HepG2 (cell line): ENCODE measurements around the gene KRTAP12-2. TPM values are rescaled to one million over a fixed set of nuclear protein-coding genes. Genes with fewer than 3 reads are reported as not detected.

ENCODE experiments used
- CBX1 ChIP-seq: IDR thresholded peaks from one replicate; pipeline ENCODE4 v1.6.1; 2016; ENCODE audit warnings: antibody characterized with exemption, low read depth
- KLF12 ChIP-seq: sonication (generic); formaldehyde crosslinking; IDR thresholded peaks from 2 replicates; pipeline ENCODE4 v1.4.0; 2020; ENCODE audit warnings: missing genetic modification reagents, borderline replicate concordance
- MAX ChIP-seq: IDR thresholded peaks from 2 replicates; pipeline ENCODE4 v1.6.1; 2012; ENCODE audit warnings: inconsistent platforms
- MXD4 ChIP-seq: IDR thresholded peaks from 2 replicates; pipeline ENCODE4 v1.6.1; 2016; ENCODE audit warnings: mild to moderate bottlenecking, missing biosample characterization, missing genetic modification reagents
- NONO ChIP-seq, 2 experiments: fragments of 450-650 bp in 1 of 2; sonication (generic) in 1 of 2; formaldehyde crosslinking in 1 of 2; IDR thresholded peaks in 1 of 2; conservative IDR thresholded peaks in 1 of 2; 2 replicates each; pipeline versions ENCODE4 v1.6.1 to v1.8.0; 2017 to 2022; ENCODE audit warnings: mild to moderate bottlenecking in 1 of 2, missing genetic modification reagents in 1 of 2, moderate library complexity in 1 of 2
- RERE ChIP-seq: IDR thresholded peaks from 2 replicates; pipeline ENCODE4 v1.6.1; 2016; ENCODE audit warnings: low read depth, missing genetic modification reagents, missing compliant biosample characterization
- TARDBP ChIP-seq: sonication (generic); formaldehyde crosslinking; IDR thresholded peaks from 2 replicates; pipeline ENCODE4 v1.8.0; 2022; ENCODE audit warnings: mild to moderate bottlenecking, missing genetic modification reagents
- TP53 ChIP-seq: sonication (generic); formaldehyde crosslinking; conservative IDR thresholded peaks from 2 replicates; pipeline ENCODE4 v1.4.0; 2020; ENCODE audit warnings: missing genetic modification reagents
- ZFP90 ChIP-seq: sonication (generic); formaldehyde crosslinking; IDR thresholded peaks from 2 replicates; pipeline ENCODE4 v1.8.0; 2022; ENCODE audit warnings: missing genetic modification reagents, mild to moderate bottlenecking, inconsistent platforms, borderline replicate concordance
- ZNF253 ChIP-seq: sonication (generic); formaldehyde crosslinking; IDR thresholded peaks from 2 replicates; pipeline ENCODE4 v1.8.0; 2022; ENCODE audit warnings: mild to moderate bottlenecking, missing genetic modification reagents, borderline replicate concordance
- ZNF337 ChIP-seq: sonication (generic); formaldehyde crosslinking; IDR thresholded peaks from 2 replicates; pipeline ENCODE4 v1.5.1; 2020; ENCODE audit warnings: missing genetic modification reagents, low read depth, mild to moderate bottlenecking, borderline replicate concordance
- ZNF501 ChIP-seq: sonication (generic); formaldehyde crosslinking; IDR thresholded peaks from 2 replicates; pipeline ENCODE4 v1.5.1; 2020; ENCODE audit warnings: mild to moderate bottlenecking, moderate library complexity, missing genetic modification reagents
- ZNF543 ChIP-seq: sonication (generic); formaldehyde crosslinking; IDR thresholded peaks from 2 replicates; pipeline ENCODE4 v1.4.0; 2020; ENCODE audit warnings: mild to moderate bottlenecking, missing genetic modification reagents
- ZNF547 ChIP-seq: sonication (generic); formaldehyde crosslinking; IDR thresholded peaks from 2 replicates; pipeline ENCODE4 v1.5.1; 2020; ENCODE audit warnings: mild to moderate bottlenecking, missing genetic modification reagents
- ZNF562 ChIP-seq: sonication (generic); formaldehyde crosslinking; IDR thresholded peaks from 2 replicates; pipeline ENCODE4 v1.8.0; 2022; ENCODE audit warnings: missing genetic modification reagents, borderline replicate concordance
- ZNF589 ChIP-seq: sonication (generic); formaldehyde crosslinking; conservative IDR thresholded peaks from 2 replicates; pipeline ENCODE4 v1.8.0; 2022; ENCODE audit warnings: mild to moderate bottlenecking, moderate library complexity, missing genetic modification reagents
- ZNF704 ChIP-seq: sonication (generic); formaldehyde crosslinking; IDR thresholded peaks from 2 replicates; pipeline ENCODE4 v1.8.1; 2023; ENCODE audit warnings: mild to moderate bottlenecking, inconsistent platforms, moderate library complexity, missing genetic modification reagents, borderline replicate concordance
- ZNF724P ChIP-seq: sonication (generic); formaldehyde crosslinking; IDR thresholded peaks from 2 replicates; pipeline ENCODE4 v1.8.0; 2022; ENCODE audit warnings: missing genetic modification reagents, borderline replicate concordance
- ZXDC ChIP-seq: sonication (generic); formaldehyde crosslinking; IDR thresholded peaks from 2 replicates; pipeline ENCODE4 v1.5.0; 2020; ENCODE audit warnings: mild to moderate bottlenecking, missing genetic modification reagents
- polyA plus RNA-seq, 8 experiments: library from polyadenylated mRNA; depleted of rRNA in 3 of 8; stranded (reverse) in 7 of 8; unstranded in 1 of 8; fragments of >200 nt; fragmentation: Illumina TruSeq in 4 of 8; extraction: Trizol in 4 of 8; gene quantifications; 2 replicates each; pipeline versions ENCODE4 v1.2.1 to v1.2.3, GENCODE V29; 2011 to 2016; ENCODE audit warnings: low read depth in 4 of 8, missing spikeins in 1 of 8, mixed read lengths in 1 of 8; ENCODE audit not compliant: insufficient read depth in 1 of 8
- total RNA-seq, 5 experiments: library from RNA; depleted of rRNA; stranded (reverse); fragments of >200 nt; fragmentation: Illumina TruSeq; extraction: Trizol; gene quantifications; 2 replicates each; pipeline ENCODE4 v1.2.3, GENCODE V29; 2016; ENCODE audit warnings: low read depth in 1 of 5

Gene KRTAP12-2
- total and polyA plus RNA-seq, 2 of the 13 experiments (the other 11 are each of a cell fraction or from before 2014, with no cell fraction given) = not detected

GRCh38 chr21:44700101-44701022 is 33.6 kb upstream of the KRTAP12-2 start (continued):
- no peak for TF ChIP-seq KLF12 (CRISPR knock-in tag)
- no peak for TF ChIP-seq ZNF704 (CRISPR knock-in tag)
- TF ChIP-seq ZXDC (CRISPR knock-in tag) = no peak
- peak; percentile 89 for TF ChIP-seq MAX
- no peak for TF ChIP-seq TP53 (CRISPR knock-in tag)
- TF ChIP-seq ZNF543 (CRISPR knock-in tag) = no peak
- no peak; the same call in none of the 2 replicates for TF ChIP-seq ZNF501 (CRISPR knock-in tag)
- 0 out of 2 replicates have a peak, but pooled peaks have one; percentile 22 for TF ChIP-seq ZFP90 (CRISPR knock-in tag)
- no peak for TF ChIP-seq RERE
- no peak for TF ChIP-seq NONO (IDR thresholded peaks at IDR 0.05)
- 0 out of 2 replicates have a peak, but pooled peaks have one; percentile 24 for TF ChIP-seq NONO (CRISPR knock-in tag; conservative IDR thresholded peaks at IDR 0.05)
- no peak for TF ChIP-seq ZNF562 (CRISPR knock-in tag)
- TF ChIP-seq MXD4 (CRISPR knock-in tag) = 0 out of 2 replicates have a peak, but pooled peaks have one; percentile 13
- TF ChIP-seq ZNF724P (CRISPR knock-in tag) = 0 out of 2 replicates have a peak, but pooled peaks have one; percentile 40
- TF ChIP-seq ZNF589 = no peak
- TF ChIP-seq TARDBP = peak; percentile 60; the same call in 1 of the 2 replicates
- no peak for TF ChIP-seq CBX1
- no peak for TF ChIP-seq ZNF337 (CRISPR knock-in tag)
- no peak for TF ChIP-seq ZNF547 (CRISPR knock-in tag)
- no peak for TF ChIP-seq ZNF253 (CRISPR knock-in tag)
